HG03196 (cell line): ENCODE measurements around the gene RTP5.

Source experiments
- ATAC-seq: cut with Tn5 transposase; IDR thresholded peaks from one replicate; pipeline ENCODE4 v1.9.1; 2021; ENCODE audit not compliant: unreplicated experiment

Gene RTP5

GRCh38 chr2:241843321-241844065 is 26.0 kb upstream of the RTP5 start:
- no peak for ATAC-seq

DNA sequence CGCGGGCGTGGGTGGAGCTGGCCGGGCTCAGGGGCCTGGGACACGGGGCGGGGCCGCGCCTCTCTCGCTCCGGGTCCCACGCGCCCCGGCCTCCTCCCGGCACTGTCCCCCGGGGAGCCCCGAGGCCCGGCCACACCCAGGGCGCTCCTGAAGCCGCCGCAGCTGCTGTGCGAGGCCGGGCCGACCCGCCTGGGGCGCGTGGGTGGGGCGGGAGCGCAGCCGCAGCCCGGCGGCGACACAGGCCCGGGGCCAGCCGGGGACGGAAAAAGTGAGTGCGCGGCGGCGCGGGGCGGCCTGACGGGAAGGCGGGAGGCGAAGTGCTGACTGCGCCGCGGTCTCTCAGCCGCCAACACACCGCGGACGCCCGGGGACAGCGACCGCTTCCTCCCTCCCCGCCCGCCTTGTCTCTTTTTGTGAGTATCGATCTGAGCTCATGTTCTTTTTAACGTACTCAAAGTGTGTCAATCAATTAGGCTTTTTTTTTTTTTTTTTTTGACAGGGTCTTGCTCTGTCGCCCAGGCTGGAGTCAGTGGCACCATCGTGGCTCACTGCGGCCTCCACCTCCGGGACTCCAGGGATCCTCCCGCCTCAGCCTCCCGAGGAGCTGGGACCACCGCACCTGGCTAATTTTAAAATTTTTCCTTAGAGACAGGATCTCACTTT is 25.3 kb upstream of the RTP5 start:
- ATAC-seq = peak; percentile 70

- ATAC-seq = no peak
These were observed 24.5 kb upstream of the RTP5 start for GRCh38 chr2:241844831-241845578.

DNA sequence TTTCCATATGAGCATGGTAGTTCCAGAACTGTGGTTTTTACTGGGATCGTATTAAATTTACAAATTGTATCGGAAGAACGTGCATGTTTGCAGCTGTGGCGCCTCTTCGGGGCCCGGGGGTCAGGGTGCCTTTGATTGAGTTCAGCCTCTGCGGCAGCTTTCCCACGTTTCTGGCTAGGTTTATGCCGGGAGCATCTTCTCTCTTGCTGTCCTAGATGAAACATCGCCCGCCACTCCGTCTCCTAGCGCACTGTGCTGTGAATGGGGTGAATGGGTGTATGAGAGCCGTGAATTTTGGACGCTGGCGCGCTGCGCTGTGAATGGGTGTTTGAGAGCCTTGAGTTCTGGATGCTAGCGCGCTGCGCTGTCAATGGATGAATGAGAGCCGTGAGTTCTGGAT is 23.1 kb upstream of the RTP5 start:
- no peak for ATAC-seq

- no peak for ATAC-seq
These were observed 20.5 kb upstream of the RTP5 start for GRCh38 chr2:241848761-241849615.

- no peak for ATAC-seq
These were observed 19.6 kb upstream of the RTP5 start for GRCh38 chr2:241849616-241850543.

DNA sequence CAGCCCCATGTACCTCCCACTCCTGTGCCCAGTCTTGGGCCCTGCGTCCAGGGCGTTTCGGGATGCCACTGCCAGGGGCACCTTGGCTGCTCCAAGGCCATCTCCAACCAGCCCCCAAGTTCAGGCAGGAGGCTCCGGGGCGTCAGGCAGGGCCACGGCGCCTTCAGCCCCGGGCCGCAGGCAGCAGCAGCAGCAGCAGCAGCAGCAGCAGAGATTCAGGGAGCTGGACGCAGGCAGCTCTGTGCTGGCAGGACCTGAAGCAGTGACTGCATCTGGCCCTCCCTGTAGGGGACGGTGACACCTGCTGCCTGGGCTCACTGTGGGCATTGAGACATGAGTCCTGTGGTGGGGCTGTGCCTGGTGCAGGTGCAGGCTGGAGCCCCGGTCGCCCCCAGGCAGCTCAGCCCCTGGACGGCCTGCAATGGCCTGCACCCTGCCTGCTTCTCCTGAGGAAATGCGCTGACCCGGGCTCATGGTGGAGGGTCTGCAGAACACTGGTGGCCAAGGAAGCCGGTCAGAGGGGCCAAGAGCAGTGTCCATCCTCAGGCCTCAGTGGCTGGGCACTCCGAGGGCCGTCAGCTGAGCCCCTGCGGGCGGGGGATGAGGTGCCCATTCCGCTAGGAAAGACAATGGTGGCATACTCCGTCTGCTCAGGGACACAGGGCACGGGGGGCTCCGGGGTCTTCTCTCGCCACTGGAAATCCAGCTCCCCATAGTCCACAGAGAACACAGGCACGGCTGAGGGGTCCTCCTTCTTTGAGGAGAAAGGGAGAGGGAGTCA is 18.8 kb upstream of the RTP5 start:
- ATAC-seq = no peak

GRCh38 chr2:241851325-241852115 is 18.0 kb upstream of the RTP5 start:
- ATAC-seq = no peak

DNA sequence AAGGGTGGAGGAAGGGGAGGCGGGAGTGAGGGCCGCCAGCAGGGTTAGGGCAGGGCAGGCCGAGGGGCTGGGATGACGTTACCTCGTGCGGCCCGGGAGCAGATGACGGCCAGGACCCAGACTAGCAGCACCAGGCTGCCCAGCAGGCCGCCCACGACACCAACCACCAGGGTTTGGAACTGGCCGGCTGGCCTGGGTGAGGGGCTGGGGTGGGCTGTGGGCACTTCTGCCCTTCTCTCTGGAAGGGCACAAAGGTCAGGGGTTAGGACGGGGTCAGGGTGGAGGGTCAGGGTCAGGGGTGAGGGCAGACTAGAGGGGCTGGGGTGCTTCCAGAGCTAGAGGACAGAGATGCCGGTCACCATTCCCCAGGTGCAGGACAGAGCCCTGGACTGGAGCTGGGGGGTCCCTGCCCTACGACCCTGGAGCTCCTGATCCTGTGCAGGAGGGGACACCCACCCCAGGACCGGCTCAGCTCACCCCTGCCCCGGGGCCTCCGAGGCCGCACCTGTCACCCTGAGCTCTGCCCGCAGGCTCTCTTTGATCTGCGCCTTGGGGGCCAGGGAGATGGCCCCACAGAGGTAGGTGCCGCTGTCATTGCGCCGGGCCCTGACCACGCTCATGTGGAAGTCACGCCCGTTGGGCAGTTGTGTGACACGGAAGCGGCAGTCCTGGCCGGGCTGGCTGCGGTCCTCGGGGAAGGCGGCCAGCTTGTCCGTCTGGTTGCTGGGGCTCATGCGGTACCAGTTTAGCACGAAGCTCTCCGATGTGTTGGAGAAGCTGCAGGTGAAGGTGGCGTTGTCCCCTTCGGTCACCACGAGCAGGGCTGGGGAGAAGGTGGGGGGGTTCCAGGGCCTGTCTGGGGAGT is 17.2 kb upstream of the RTP5 start:
- ATAC-seq = no peak

- no peak for ATAC-seq
These were observed 16.4 kb upstream of the RTP5 start for GRCh38 chr2:241852981-241853631.

GRCh38 chr2:241853651-241854341 is 15.7 kb upstream of the RTP5 start:
- ATAC-seq = no peak

DNA sequence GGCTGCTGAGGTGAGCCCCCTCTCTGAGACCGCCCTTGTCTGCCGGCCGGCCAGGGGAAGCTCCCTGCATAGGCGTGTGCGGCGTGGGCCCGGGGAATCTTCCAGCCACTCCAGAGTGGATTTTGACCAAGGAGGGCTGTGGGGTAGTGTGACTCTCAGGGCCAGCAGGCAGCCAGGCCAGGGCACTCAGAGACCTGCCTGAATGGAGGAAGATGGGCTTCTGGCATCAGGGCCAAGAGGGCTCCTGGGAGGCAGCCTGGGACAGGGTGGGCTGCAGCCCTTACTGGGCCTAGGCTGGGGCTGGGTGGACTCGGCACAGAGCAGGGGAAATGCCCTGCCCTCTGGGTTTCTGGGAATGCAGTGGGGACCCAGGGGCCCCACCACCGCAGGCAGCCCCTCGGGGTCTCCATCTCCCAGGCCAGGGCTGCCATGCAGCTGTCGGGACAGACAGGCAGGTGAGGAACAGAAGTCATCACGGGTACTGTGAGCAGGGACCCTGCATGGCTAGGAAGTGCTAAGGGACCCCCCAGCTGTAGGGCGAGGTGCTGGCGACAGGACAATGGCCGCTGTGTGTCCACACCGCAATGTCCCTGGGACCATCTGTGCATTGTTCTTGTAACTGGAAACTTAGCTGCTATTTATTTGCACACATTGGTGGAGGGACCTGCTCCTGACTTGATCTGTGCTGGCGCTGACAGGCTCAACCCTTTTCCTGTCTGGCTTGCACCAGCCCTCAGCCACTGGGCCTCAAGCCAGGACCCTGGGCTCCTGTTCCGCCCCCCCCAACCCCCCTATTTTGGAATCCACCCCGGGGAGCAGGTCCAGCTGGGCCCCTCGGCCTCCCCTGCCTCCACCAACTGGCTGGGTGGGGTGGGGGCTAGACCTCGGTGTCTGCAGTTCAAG is 14.9 kb upstream of the RTP5 start:
- ATAC-seq = no peak

DNA sequence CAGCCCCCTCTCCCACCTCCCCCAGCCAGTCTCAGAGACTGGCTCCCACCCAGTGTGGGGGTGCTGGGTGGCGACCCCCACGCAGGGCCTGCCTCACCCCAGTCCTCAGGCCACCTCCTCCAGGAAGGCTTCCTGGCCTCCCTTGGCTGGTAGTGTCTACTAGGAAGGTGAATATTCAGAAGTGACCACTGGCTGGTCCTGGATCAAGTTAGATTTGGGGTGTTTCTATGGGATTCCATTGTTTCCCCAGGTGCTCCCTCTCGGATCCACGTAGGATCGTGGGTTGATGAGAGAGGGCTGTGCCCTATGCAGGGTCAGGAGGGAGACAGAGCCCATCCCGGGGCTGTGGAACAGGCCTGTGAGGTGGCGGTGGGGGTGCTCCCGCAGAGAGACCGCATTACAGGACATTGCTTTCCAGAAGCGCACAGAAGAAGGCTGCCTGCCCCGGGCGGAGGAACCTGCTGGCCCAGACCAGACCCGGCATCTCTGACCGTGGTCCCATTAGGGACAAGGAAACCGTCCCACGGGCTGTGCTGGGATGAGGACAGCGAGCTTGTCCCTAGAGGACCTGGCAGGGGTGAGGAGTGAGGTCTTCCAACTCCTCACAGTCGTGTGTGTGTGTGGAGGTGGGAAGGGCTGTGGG is 14.2 kb upstream of the RTP5 start:
- ATAC-seq = no peak

DNA sequence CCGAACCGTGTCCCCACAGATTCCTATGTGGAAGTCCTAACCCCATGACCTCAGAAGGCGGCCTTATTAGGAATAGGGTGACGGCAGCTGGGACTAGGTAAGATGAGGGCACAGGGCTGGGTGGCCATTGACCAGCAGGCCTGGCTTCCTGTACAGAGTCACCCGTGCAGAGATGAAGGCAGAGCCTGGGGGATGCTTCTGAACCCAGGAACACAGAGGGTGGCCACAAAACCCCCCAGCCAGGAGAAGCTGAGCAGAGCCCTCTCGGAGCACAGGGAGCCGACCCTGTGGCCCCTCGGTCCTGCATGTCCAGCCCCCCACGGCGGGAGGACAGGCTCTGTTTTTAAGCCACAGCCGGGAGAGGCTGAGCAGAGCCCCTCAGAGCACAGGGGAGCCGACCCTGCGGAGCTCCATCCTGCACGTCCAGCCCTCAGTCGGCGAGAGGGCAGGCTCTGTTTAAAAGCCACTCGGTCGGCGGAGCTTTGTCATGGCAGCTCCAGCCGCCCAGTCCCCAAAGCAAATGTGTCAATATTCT is 13.6 kb upstream of the RTP5 start:
- ATAC-seq = no peak
